GM23338 (cell line): ENCODE data around the gene WIPF3. TPM values are rescaled to one million over a fixed set of nuclear protein-coding genes. Genes with fewer than 3 reads are reported as not detected.
A peak's percentile ranks its signal among the peaks of the same experiment; 100 is the strongest.

ENCODE experiments used
- ATAC-seq: fragments of 200-7000 bp; cut with Tn5 transposase; 3 replicates; pipeline ENCODE4 v1.9.1; 2020
- DNase-seq: peaks from one replicate; pipeline ENCODE4 v3.0.0-alpha.2; 2015; ENCODE audit warnings: low spot score
- H2AFZ ChIP-seq: fragments of 200-600 bp; sonication (generic); 2 replicates; pipeline ENCODE4 v1.8.0; 2016; ENCODE audit warnings: antibody characterized with exemption, mild to moderate bottlenecking, moderate library complexity
- H3F3A ChIP-seq: fragments of 200-600 bp; sonication (generic); replicated peaks from 2 replicates; pipeline ENCODE4 v1.8.0; 2017; ENCODE audit warnings: antibody characterized with exemption, mixed run types, low read depth
- H3K27ac ChIP-seq: fragments of 200-600 bp; sonication (generic); 2 replicates; pipeline ENCODE4 v1.6.1; 2016; ENCODE audit warnings: low read depth
- H3K27me3 ChIP-seq: fragments of 200-600 bp; sonication (generic); 2 replicates; pipeline ENCODE4 v1.8.0; 2016; ENCODE audit warnings: mild to moderate bottlenecking, mixed run types, moderate library complexity; ENCODE audit not compliant: insufficient read depth
- H3K36me3 ChIP-seq: fragments of 200-600 bp; sonication (generic); 2 replicates; pipeline ENCODE4 v1.8.0; 2016; ENCODE audit warnings: mild to moderate bottlenecking; ENCODE audit not compliant: insufficient read depth
- H3K4me1 ChIP-seq: fragments of 200-600 bp; sonication (generic); 2 replicates; pipeline ENCODE4 v1.8.0; 2016; ENCODE audit warnings: mild to moderate bottlenecking, moderate library complexity; ENCODE audit not compliant: insufficient read depth
- H3K4me2 ChIP-seq: fragments of 200-600 bp; sonication (generic); 2 replicates; pipeline ENCODE4 v1.7.1; 2017; ENCODE audit warnings: mixed run types
- H3K4me3 ChIP-seq: fragments of 200-600 bp; sonication (generic); 2 replicates; pipeline ENCODE4 v1.6.1; 2016; ENCODE audit warnings: mixed run types
- H3K79me2 ChIP-seq: fragments of 200-600 bp; sonication (generic); replicated peaks from 2 replicates; pipeline ENCODE4 v1.8.0; 2017; ENCODE audit warnings: mild to moderate bottlenecking; ENCODE audit not compliant: insufficient read depth
- H3K9me2 ChIP-seq: fragments of 200-600 bp; sonication (generic); 2 replicates; pipeline ENCODE4 v1.8.0; 2017; ENCODE audit not compliant: insufficient read depth
- H4K20me1 ChIP-seq: fragments of 200-600 bp; sonication (generic); replicated peaks from 2 replicates; pipeline ENCODE4 v1.8.0; 2017; ENCODE audit warnings: mild to moderate bottlenecking; ENCODE audit not compliant: insufficient read depth
- H3K27ac Mint-ChIP-seq: 2 replicates; pipeline ENCODE4 v1.8.0; 2020; ENCODE audit warnings: inconsistent platforms, mild to moderate bottlenecking, moderate library complexity, mixed read lengths
- H3K27me3 Mint-ChIP-seq: 3 replicates; pipeline ENCODE4 v1.8.0; 2022; ENCODE audit warnings: low read depth, mild to moderate bottlenecking, moderate library complexity, mixed read lengths, inconsistent platforms; ENCODE audit not compliant: insufficient read depth, poor library complexity
- H3K36me3 Mint-ChIP-seq: 3 replicates; pipeline ENCODE4 v1.8.0; 2021; ENCODE audit warnings: low read depth, mild to moderate bottlenecking, inconsistent platforms, moderate library complexity, mixed read lengths
- H3K4me1 Mint-ChIP-seq: 3 replicates; pipeline ENCODE4 v1.8.0; 2020; ENCODE audit warnings: mild to moderate bottlenecking, inconsistent platforms, mixed read lengths
- H3K4me3 Mint-ChIP-seq: 3 replicates; pipeline ENCODE4 v1.8.0; 2021; ENCODE audit warnings: moderate library complexity, mild to moderate bottlenecking, inconsistent platforms, mixed read lengths
- H3K9me3 Mint-ChIP-seq: 3 replicates; pipeline ENCODE4 v1.8.0; 2020; ENCODE audit warnings: moderate library complexity, mild to moderate bottlenecking, inconsistent platforms, mixed read lengths
- CREB1 ChIP-seq: fragments of 250-450 bp; sonication (Bioruptor Pico); IDR thresholded peaks from 2 replicates; pipeline ENCODE4 v1.5.0; 2020; ENCODE audit warnings: low read depth, mild to moderate bottlenecking, moderate library complexity
- EZH2 ChIP-seq: fragments of 200-600 bp; sonication (generic); IDR thresholded peaks from one replicate; pipeline ENCODE4 v1.8.0; 2017; ENCODE audit warnings: antibody characterized with exemption, mild to moderate bottlenecking, low read depth; ENCODE audit not compliant: unreplicated experiment
- EZH2phosphoT487 ChIP-seq: fragments of 200-600 bp; sonication (generic); IDR thresholded peaks from one replicate; pipeline ENCODE4 v1.8.1; 2018; ENCODE audit warnings: antibody characterized with exemption; ENCODE audit not compliant: unreplicated experiment
- NANOG ChIP-seq: IDR thresholded peaks from 2 replicates; pipeline ENCODE4 v1.6.1; 2016; ENCODE audit warnings: antibody characterized with exemption, borderline replicate concordance
- POLR2AphosphoS5 ChIP-seq: IDR thresholded peaks from 2 replicates; pipeline ENCODE4 v1.6.1; 2016; ENCODE audit warnings: antibody characterized with exemption, low read depth
- STAT1 ChIP-seq: IDR thresholded peaks from one replicate; pipeline ENCODE4 v1.6.1; 2016; ENCODE audit warnings: antibody characterized with exemption; ENCODE audit not compliant: unreplicated experiment
- ZNF114 ChIP-seq: fragments of 250-450 bp; sonication (Bioruptor Pico); IDR thresholded peaks from 2 replicates; pipeline ENCODE4 v1.5.0; 2020; ENCODE audit warnings: mild to moderate bottlenecking, moderate library complexity
- ZNF331 ChIP-seq: fragments of 250-450 bp; sonication (Bioruptor Pico); IDR thresholded peaks from 2 replicates; pipeline ENCODE4 v1.5.0; 2020; ENCODE audit warnings: low read depth, mild to moderate bottlenecking, moderate library complexity
- polyA plus RNA-seq: library from polyadenylated mRNA; unstranded; fragments of >200 nt; fragmentation: Nextera tagmentation; extraction: Ambion mirVana; gene quantifications from 2 replicates; pipeline ENCODE4 v1.2.1, GENCODE V29; 2016
- total RNA-seq: library from RNA; depleted of rRNA; stranded (reverse); fragments of >200 nt; shearing (Covaris generic); gene quantifications from 2 replicates; pipeline ENCODE4 v1.2.3, GENCODE V29; 2014
- TF ChIP-seq, protein P1 (sequence below): IDR thresholded peaks from one replicate; pipeline ENCODE4 v1.6.1; 2018; ENCODE audit warnings: antibody characterized with exemption; ENCODE audit not compliant: unreplicated experiment
- TF ChIP-seq, protein P2 (sequence below), 2 experiments: fragments of 200-600 bp in 1 of 2; sonication (generic) in 1 of 2; conservative IDR thresholded peaks; 2 replicates each; pipeline versions ENCODE4 v1.5.1 to v1.6.1; 2016 to 2017; ENCODE audit warnings: antibody characterized with exemption in 2 of 2, low read depth in 2 of 2, mild to moderate bottlenecking in 2 of 2, moderate library complexity in 1 of 2
- TF ChIP-seq, protein P3 (sequence below): IDR thresholded peaks from 2 replicates; pipeline ENCODE4 v1.6.1; 2016; ENCODE audit warnings: antibody characterized with exemption
- TF ChIP-seq, protein P4 (sequence below): fragments of 250-450 bp; sonication (Bioruptor Pico); IDR thresholded peaks from 2 replicates; pipeline ENCODE4 v1.5.0; 2020; ENCODE audit warnings: mild to moderate bottlenecking, moderate library complexity

WIPF3 gene
- total and polyA plus RNA-seq, 2 experiments from 2014 or later = 5.7 to 11.4 TPM

DNA sequence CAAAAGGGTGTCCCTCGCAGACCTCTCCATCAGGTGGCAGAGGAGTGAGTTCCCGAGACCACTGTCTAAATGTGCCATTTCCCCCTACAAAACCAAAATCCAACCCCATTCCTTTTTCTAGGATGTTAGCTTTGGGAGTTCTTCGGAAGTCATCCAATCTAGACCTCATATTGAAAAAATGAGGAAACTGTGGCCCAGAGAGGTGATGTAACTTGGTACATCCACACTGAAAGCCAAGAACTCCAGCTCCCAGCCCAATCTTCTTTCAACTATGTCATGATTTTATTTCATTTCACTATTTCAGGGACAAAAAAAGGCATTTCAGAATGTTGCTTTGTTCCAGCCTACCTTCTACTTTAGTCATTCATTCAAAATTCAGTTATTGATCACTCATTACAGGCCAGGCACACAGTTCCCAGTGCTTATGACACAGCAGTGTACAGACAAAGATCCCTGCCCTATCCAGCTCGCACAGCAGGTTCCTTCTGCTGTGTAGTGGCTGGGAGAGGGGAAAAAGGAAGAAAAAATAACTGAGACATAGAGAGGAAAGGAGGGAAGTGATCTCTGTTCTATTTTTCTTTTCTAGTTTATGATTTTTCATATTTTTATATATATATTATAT lies 147.5 kb downstream of the WIPF3 start:
- no peak overlapping the region for H3K27ac ChIP-seq
- Mint-ChIP-seq H3K9me3 (peaks cover 7% of the 10 kb centered on the region), H3K4me3 (no peak overlapping the region), H3K36me3 (peaks cover 42% of the 10 kb centered on the region), H3K27me3 (no peaks in the 10 kb centered on the region), H3K27ac (no peak overlapping the region), H3K4me1 (peaks cover 22% of the 10 kb centered on the region)
- H2AFZ ChIP-seq = no peak overlapping the region
- no peaks in the 10 kb centered on the region for H3F3A ChIP-seq
- TF ChIP-seq, protein P1, sequence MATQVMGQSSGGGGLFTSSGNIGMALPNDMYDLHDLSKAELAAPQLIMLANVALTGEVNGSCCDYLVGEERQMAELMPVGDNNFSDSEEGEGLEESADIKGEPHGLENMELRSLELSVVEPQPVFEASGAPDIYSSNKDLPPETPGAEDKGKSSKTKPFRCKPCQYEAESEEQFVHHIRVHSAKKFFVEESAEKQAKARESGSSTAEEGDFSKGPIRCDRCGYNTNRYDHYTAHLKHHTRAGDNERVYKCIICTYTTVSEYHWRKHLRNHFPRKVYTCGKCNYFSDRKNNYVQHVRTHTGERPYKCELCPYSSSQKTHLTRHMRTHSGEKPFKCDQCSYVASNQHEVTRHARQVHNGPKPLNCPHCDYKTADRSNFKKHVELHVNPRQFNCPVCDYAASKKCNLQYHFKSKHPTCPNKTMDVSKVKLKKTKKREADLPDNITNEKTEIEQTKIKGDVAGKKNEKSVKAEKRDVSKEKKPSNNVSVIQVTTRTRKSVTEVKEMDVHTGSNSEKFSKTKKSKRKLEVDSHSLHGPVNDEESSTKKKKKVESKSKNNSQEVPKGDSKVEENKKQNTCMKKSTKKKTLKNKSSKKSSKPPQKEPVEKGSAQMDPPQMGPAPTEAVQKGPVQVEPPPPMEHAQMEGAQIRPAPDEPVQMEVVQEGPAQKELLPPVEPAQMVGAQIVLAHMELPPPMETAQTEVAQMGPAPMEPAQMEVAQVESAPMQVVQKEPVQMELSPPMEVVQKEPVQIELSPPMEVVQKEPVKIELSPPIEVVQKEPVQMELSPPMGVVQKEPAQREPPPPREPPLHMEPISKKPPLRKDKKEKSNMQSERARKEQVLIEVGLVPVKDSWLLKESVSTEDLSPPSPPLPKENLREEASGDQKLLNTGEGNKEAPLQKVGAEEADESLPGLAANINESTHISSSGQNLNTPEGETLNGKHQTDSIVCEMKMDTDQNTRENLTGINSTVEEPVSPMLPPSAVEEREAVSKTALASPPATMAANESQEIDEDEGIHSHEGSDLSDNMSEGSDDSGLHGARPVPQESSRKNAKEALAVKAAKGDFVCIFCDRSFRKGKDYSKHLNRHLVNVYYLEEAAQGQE = no peak
- TF ChIP-seq, protein P2, sequence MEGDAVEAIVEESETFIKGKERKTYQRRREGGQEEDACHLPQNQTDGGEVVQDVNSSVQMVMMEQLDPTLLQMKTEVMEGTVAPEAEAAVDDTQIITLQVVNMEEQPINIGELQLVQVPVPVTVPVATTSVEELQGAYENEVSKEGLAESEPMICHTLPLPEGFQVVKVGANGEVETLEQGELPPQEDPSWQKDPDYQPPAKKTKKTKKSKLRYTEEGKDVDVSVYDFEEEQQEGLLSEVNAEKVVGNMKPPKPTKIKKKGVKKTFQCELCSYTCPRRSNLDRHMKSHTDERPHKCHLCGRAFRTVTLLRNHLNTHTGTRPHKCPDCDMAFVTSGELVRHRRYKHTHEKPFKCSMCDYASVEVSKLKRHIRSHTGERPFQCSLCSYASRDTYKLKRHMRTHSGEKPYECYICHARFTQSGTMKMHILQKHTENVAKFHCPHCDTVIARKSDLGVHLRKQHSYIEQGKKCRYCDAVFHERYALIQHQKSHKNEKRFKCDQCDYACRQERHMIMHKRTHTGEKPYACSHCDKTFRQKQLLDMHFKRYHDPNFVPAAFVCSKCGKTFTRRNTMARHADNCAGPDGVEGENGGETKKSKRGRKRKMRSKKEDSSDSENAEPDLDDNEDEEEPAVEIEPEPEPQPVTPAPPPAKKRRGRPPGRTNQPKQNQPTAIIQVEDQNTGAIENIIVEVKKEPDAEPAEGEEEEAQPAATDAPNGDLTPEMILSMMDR (conservative IDR thresholded peaks at IDR 0.05; ENCODE audit: low read depth in 2 of 2) = no peak
- TF ChIP-seq ZNF114 (CRISPR knock-in tag) = no peak
- no peak for TF ChIP-seq ZNF331 (CRISPR knock-in tag)
- no peak for TF ChIP-seq POLR2AphosphoS5
- TF ChIP-seq, protein P3, sequence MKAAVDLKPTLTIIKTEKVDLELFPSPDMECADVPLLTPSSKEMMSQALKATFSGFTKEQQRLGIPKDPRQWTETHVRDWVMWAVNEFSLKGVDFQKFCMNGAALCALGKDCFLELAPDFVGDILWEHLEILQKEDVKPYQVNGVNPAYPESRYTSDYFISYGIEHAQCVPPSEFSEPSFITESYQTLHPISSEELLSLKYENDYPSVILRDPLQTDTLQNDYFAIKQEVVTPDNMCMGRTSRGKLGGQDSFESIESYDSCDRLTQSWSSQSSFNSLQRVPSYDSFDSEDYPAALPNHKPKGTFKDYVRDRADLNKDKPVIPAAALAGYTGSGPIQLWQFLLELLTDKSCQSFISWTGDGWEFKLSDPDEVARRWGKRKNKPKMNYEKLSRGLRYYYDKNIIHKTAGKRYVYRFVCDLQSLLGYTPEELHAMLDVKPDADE = no peak
- no peak for TF ChIP-seq EZH2
- TF ChIP-seq EZH2phosphoT487 = no peak
- no peak for TF ChIP-seq CREB1 (CRISPR knock-in tag)
- TF ChIP-seq STAT1 = no peak
- TF ChIP-seq NANOG = no peak
- TF ChIP-seq, protein P4, sequence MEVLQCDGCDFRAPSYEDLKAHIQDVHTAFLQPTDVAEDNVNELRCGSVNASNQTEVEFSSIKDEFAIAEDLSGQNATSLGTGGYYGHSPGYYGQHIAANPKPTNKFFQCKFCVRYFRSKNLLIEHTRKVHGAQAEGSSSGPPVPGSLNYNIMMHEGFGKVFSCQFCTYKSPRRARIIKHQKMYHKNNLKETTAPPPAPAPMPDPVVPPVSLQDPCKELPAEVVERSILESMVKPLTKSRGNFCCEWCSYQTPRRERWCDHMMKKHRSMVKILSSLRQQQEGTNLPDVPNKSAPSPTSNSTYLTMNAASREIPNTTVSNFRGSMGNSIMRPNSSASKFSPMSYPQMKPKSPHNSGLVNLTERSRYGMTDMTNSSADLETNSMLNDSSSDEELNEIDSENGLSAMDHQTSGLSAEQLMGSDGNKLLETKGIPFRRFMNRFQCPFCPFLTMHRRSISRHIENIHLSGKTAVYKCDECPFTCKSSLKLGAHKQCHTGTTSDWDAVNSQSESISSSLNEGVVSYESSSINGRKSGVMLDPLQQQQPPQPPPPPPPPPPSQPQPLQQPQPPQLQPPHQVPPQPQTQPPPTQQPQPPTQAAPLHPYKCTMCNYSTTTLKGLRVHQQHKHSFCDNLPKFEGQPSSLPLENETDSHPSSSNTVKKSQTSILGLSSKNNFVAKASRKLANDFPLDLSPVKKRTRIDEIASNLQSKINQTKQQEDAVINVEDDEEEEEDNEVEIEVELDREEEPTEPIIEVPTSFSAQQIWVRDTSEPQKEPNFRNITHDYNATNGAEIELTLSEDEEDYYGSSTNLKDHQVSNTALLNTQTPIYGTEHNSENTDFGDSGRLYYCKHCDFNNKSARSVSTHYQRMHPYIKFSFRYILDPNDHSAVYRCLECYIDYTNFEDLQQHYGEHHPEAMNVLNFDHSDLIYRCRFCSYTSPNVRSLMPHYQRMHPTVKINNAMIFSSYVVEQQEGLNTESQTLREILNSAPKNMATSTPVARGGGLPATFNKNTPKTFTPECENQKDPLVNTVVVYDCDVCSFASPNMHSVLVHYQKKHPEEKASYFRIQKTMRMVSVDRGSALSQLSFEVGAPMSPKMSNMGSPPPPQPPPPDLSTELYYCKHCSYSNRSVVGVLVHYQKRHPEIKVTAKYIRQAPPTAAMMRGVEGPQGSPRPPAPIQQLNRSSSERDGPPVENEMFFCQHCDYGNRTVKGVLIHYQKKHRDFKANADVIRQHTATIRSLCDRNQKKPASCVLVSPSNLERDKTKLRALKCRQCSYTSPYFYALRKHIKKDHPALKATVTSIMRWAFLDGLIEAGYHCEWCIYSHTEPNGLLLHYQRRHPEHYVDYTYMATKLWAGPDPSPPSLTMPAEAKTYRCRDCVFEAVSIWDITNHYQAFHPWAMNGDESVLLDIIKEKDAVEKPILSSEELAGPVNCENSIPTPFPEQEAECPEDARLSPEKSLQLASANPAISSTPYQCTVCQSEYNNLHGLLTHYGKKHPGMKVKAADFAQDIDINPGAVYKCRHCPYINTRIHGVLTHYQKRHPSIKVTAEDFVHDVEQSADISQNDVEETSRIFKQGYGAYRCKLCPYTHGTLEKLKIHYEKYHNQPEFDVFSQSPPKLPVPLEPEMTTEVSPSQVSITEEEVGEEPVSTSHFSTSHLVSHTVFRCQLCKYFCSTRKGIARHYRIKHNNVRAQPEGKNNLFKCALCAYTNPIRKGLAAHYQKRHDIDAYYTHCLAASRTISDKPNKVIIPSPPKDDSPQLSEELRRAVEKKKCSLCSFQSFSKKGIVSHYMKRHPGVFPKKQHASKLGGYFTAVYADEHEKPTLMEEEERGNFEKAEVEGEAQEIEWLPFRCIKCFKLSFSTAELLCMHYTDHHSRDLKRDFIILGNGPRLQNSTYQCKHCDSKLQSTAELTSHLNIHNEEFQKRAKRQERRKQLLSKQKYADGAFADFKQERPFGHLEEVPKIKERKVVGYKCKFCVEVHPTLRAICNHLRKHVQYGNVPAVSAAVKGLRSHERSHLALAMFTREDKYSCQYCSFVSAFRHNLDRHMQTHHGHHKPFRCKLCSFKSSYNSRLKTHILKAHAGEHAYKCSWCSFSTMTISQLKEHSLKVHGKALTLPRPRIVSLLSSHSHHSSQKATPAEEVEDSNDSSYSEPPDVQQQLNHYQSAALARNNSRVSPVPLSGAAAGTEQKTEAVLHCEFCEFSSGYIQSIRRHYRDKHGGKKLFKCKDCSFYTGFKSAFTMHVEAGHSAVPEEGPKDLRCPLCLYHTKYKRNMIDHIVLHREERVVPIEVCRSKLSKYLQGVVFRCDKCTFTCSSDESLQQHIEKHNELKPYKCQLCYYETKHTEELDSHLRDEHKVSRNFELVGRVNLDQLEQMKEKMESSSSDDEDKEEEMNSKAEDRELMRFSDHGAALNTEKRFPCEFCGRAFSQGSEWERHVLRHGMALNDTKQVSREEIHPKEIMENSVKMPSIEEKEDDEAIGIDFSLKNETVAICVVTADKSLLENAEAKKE = no peak
- H3K27me3 ChIP-seq = no peaks in the 10 kb centered on the region
- H3K36me3 ChIP-seq = peaks cover 16% of the 10 kb centered on the region
- ATAC-seq (no peak), DNase-seq (peak; percentile 28)
- no peaks in the 10 kb centered on the region for H3K9me2 ChIP-seq
- no peak overlapping the region for H3K4me2 ChIP-seq
- H3K79me2 ChIP-seq = peaks cover 12% of the 10 kb centered on the region
- peaks cover 9% of the 10 kb centered on the region; the same call in 1 of the 2 replicates for H3K4me1 ChIP-seq
- peaks cover 11% of the 10 kb centered on the region; the same call in 1 of the 2 replicates for H4K20me1 ChIP-seq
- H3K4me3 ChIP-seq = no peak overlapping the region
